Measurements from ENCODE around the gene ZNF621.

DNA sequence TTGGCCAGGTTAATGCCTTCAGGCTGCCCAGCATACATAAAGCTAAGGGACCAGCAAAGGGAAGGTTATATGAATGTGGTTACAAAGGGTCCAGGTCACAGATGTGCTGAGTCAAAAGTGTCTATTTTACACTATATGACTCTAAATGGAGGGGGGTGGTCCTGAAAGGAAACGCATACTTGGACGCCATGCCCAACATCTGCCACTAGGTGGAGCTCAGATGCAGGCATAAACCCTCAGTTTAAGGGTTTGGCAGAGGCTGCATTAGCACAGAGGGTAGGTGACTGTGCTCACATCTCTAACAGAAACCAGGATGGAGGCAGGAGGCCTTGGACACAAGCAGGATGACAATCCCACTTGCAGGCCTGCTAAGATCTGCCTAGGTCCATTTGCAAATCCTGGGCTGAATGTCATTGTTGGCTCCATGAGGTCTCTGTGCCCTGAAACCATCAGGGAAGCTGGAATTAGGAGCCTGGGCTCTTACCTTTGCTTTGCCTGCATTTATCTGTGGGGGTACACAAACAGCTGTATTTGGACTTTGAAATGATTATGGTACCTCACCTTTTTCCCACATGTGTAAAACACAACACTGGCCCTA lies 55.8 kb downstream of the ZNF621 start:
- no peak for TF ChIP-seq TAF1 (IDR thresholded peaks at IDR 0.05; ENCODE audit: low read depth, low read length)
- TF ChIP-seq POLR2AphosphoS5 (IDR thresholded peaks at IDR 0.05; ENCODE audit: low read depth, low read length), result no peak
- no peak for TF ChIP-seq POLR2A (IDR thresholded peaks at IDR 0.05; ENCODE audit: low read depth, low read length)
- no peak for TF ChIP-seq PAX5 (IDR thresholded peaks at IDR 0.05; ENCODE audit: insufficient read depth, low read length, severe bottlenecking)
- TF ChIP-seq POU2F2 (IDR thresholded peaks at IDR 0.05; ENCODE audit: low read depth, low read length), result no peak

Data from GM12891 (cell line).